Smooth muscle cell (in vitro differentiated cells): ENCODE measurements around the gene IQCF2. TPM values are rescaled to one million over a fixed set of nuclear protein-coding genes. Genes with fewer than 3 reads are reported as not detected.
"Not testable (repeated sequence)": the region's sequence is repeated elsewhere in the genome, so short reads cannot be mapped to it uniquely, and the experiment has no call there.

Source experiments
- DNase-seq: peaks from one replicate; lab custom pipeline; 2025; ENCODE audit not compliant: unreplicated experiment; lab: John Stamatoyannopoulos, UW
- H2AFZ ChIP-seq: fragments of 200-600 bp; sonication (generic); 2 replicates; pipeline ENCODE4 v1.6.0; 2016; ENCODE audit warnings: antibody characterized with exemption, low read depth, mild to moderate bottlenecking
- H3F3A ChIP-seq: fragments of 200-600 bp; sonication (generic); 2 replicates; pipeline ENCODE4 v1.6.0; 2017; ENCODE audit warnings: antibody characterized with exemption, low read depth
- H3K27ac ChIP-seq: fragments of 200-600 bp; sonication (generic); 2 replicates; pipeline ENCODE4 v1.5.1; 2016; ENCODE audit warnings: low read depth, mild to moderate bottlenecking
- H3K27me3 ChIP-seq: fragments of 200-600 bp; sonication (generic); 2 replicates; pipeline ENCODE4 v1.6.1; 2016; ENCODE audit warnings: low read depth, mild to moderate bottlenecking
- H3K36me3 ChIP-seq: fragments of 200-600 bp; sonication (generic); 2 replicates; pipeline ENCODE4 v1.5.1; 2016; ENCODE audit warnings: low read depth
- H3K4me1 ChIP-seq: fragments of 200-600 bp; sonication (generic); 2 replicates; pipeline ENCODE4 v1.5.1; 2016; ENCODE audit warnings: low read depth
- H3K4me2 ChIP-seq: fragments of 200-600 bp; sonication (generic); 2 replicates; pipeline ENCODE4 v1.6.0; 2016; ENCODE audit warnings: mild to moderate bottlenecking
- H3K4me3 ChIP-seq: fragments of 200-600 bp; sonication (generic); 2 replicates; pipeline ENCODE4 v1.5.1; 2016; ENCODE audit warnings: mild to moderate bottlenecking
- H3K79me2 ChIP-seq: fragments of 200-600 bp; sonication (generic); 2 replicates; pipeline ENCODE4 v1.6.0; 2016; ENCODE audit warnings: low read depth, mild to moderate bottlenecking
- H3K9ac ChIP-seq: fragments of 200-600 bp; sonication (generic); 2 replicates; pipeline ENCODE4 v1.6.0; 2016; ENCODE audit warnings: low read depth
- H3K9me3 ChIP-seq: fragments of 200-600 bp; sonication (generic); replicated peaks from 2 replicates; pipeline ENCODE4 v1.5.1; 2016; ENCODE audit warnings: low read depth
- H4K20me1 ChIP-seq: fragments of 200-600 bp; sonication (generic); 2 replicates; pipeline ENCODE4 v1.6.0; 2016; ENCODE audit warnings: low read depth
- WGBS: methylation state at CpG from one replicate; pipeline ENCODE4 v1.1.7; 2016; ENCODE audit warnings: low lambda C conversion rate; 5-methylcytosine and 5-hydroxymethylcytosine counted together
- polyA plus RNA-seq: library from polyadenylated mRNA; unstranded; fragments of >200 nt; fragmentation: Nextera tagmentation; extraction: Ambion mirVana; gene quantifications from 2 replicates; pipeline ENCODE4 v1.2.1, GENCODE V29; 2016
- total RNA-seq: library from RNA; depleted of rRNA; stranded (reverse); fragments of >200 nt; gene quantifications from 2 replicates; pipeline ENCODE4 v1.2.3, GENCODE V29; 2014
- TF ChIP-seq, protein P1 (sequence below): fragments of 200-600 bp; sonication (generic); IDR thresholded peaks from 2 replicates; pipeline ENCODE4 v1.5.1; 2017; ENCODE audit warnings: borderline replicate concordance, mild to moderate bottlenecking, antibody characterized with exemption; ENCODE audit not compliant: insufficient read depth, poor library complexity, severe bottlenecking

The IQCF2 gene
- total and polyA plus RNA-seq, 2 experiments from 2014 or later: not detected

DNA sequence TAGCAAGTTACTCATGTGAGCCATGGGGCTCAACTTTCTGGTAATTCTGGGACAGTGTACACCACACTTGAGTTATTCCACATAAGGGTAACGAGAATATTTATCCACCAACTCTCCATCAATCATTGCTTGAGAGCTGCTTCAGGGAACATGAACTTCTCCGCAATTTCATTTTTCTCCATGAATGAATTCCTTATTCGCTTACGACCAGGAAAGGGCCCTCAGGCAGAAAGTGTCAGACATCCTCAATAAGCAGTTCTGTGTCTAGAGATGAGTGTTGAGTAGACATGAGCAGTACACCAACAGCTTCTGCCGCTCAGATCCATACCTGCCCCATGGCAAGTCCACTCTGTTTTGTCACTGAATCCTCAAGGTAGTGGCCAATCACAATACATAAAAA, 24.8 kb upstream of the IQCF2 start:
- Histone ChIP-seq H3K4me3 (no peak overlapping the region), H4K20me1 (no peaks in the 10 kb centered on the region), H3K27ac (no peak overlapping the region), H3K4me1 (no peaks in the 10 kb centered on the region), H3K36me3 (no peaks in the 10 kb centered on the region), H3K79me2 (no peaks in the 10 kb centered on the region), H3K4me2 (no peak overlapping the region), H3K9me3 (no peaks in the 10 kb centered on the region), H3F3A (no peaks in the 10 kb centered on the region), H3K9ac (no peak overlapping the region), H3K27me3 (no peaks in the 10 kb centered on the region), H2AFZ (no peak overlapping the region)
- 86% methylated on average over 5 of the region's 5 CpGs for WGBS
- TF ChIP-seq, protein P1, sequence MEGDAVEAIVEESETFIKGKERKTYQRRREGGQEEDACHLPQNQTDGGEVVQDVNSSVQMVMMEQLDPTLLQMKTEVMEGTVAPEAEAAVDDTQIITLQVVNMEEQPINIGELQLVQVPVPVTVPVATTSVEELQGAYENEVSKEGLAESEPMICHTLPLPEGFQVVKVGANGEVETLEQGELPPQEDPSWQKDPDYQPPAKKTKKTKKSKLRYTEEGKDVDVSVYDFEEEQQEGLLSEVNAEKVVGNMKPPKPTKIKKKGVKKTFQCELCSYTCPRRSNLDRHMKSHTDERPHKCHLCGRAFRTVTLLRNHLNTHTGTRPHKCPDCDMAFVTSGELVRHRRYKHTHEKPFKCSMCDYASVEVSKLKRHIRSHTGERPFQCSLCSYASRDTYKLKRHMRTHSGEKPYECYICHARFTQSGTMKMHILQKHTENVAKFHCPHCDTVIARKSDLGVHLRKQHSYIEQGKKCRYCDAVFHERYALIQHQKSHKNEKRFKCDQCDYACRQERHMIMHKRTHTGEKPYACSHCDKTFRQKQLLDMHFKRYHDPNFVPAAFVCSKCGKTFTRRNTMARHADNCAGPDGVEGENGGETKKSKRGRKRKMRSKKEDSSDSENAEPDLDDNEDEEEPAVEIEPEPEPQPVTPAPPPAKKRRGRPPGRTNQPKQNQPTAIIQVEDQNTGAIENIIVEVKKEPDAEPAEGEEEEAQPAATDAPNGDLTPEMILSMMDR: no peak
- DNase-seq: no peak

DNA sequence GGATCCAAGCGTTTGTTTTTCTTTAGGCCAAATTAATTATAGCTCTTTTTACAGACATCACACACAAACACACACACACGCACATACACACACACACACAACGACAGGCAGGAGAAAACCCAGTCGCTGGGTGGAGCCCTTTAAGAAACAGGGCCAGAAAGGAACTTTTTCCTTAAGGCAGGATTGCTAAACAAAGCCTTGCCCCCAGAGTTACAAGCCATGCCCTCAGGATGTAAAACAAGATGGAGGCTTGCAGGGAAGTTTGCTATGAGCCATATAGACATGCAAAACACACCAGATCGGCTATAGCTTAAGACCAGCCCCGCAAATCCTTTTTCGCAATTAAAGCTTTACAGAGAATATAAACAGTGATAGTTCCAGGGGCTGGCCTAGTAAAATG, 16.3 kb upstream of the IQCF2 start:
- Histone ChIP-seq H3K27ac (no peak overlapping the region), H3K4me3 (no peak overlapping the region), H3K4me2 (no peak overlapping the region), H3K27me3 (no peaks in the 10 kb centered on the region), H4K20me1 (no peaks in the 10 kb centered on the region), H3K9me3 (no peaks in the 10 kb centered on the region), H3K36me3 (no peaks in the 10 kb centered on the region), H3K4me1 (no peaks in the 10 kb centered on the region), H3K9ac (no peak overlapping the region), H3K79me2 (no peaks in the 10 kb centered on the region), H3F3A (no peaks in the 10 kb centered on the region), H2AFZ (no peak overlapping the region)
- 59% methylated on average over 7 of the region's 7 CpGs for WGBS
- no peak for DNase-seq
- TF ChIP-seq, protein P1: no peak

DNA sequence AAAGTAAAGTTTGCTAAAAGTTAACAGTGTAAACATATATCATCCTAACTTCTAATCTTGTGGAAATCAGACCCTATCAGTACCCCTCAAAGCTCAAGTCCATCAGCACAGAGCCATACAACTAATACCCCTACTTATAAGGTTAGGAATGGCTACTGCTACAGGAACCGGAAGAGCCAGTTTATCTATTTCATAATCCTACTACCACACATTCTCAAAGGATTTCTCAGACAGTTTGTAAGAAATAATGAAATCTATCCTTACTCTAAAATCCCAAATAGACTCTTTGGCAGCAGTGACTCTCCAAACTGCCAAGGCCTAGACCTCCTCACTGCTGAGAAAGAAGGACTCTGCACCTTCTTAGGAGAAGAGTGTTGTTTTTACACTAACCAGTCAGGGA, 6.0 kb upstream of the IQCF2 start:
- not testable (repeated sequence) for H3K79me2 ChIP-seq, H3K4me2 ChIP-seq, H3K36me3 ChIP-seq, H3K4me3 ChIP-seq, DNase-seq, H3K4me1 ChIP-seq, H4K20me1 ChIP-seq, H3F3A ChIP-seq, H3K9ac ChIP-seq, H3K27ac ChIP-seq, H3K9me3 ChIP-seq, H3K27me3 ChIP-seq
- H2AFZ ChIP-seq: peak overlapping the region; percentile 25
- 41% methylated on average over 1 of the region's 1 CpG for WGBS

DNA sequence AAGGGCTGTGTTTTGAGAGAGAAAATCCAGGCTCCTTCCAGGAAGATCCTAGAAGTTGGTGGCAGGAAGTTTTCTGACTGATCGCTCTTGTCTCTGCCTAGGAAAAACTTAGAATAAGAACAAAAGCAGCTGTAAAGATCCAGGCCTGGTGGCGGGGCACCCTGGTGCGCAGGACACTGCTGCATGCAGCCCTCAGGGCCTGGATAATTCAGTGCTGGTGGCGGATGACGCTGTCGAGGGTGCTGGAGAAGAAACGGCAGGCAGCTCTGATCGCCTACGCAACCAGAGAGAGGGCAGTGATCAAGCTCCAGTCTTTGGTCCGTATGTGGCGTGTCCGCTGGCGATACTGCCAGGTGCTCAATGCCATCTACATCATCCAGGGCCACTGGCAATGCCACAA, 1.5 kb downstream of the IQCF2 start:
- Histone ChIP-seq H4K20me1 (no peaks in the 10 kb centered on the region), H3K9me3 (no peaks in the 10 kb centered on the region), H3K4me3 (no peak overlapping the region), H3K4me1 (no peaks in the 10 kb centered on the region), H3K9ac (no peak overlapping the region), H3F3A (no peaks in the 10 kb centered on the region), H3K36me3 (no peaks in the 10 kb centered on the region), H3K4me2 (no peak overlapping the region), H3K27me3 (no peaks in the 10 kb centered on the region), H3K79me2 (no peaks in the 10 kb centered on the region), H2AFZ (no peak overlapping the region), H3K27ac (no peak overlapping the region)
- TF ChIP-seq, protein P1: no peak
- no peak for DNase-seq
- WGBS: 83% methylated on average over 13 of the region's 13 CpGs

DNA sequence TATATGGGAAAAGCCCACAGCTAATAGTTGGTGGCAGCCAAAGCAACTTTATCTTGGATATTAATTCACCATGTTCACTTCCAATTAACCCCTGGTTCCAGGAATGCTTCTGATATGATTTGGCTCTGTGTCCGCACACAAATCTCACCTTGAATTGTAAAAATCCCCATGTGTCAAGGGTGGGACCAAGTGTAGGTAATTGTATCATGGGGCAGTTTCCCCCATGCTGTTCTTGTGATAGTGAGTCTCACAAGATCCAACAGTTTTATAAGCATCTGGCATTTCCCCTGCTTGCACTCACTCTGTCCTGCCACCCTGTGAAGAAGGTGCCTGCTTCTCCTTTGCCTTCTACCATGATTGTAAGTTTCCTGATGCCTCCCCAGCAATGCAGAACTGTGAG, 7.5 kb downstream of the IQCF2 start:
- H3K4me3 ChIP-seq, H3K79me2 ChIP-seq, H3K9ac ChIP-seq, H3K4me2 ChIP-seq, H3K9me3 ChIP-seq, H4K20me1 ChIP-seq, H3F3A ChIP-seq, H3K36me3 ChIP-seq, H3K27me3 ChIP-seq, H2AFZ ChIP-seq, H3K27ac ChIP-seq, H3K4me1 ChIP-seq, DNase-seq: not testable (repeated sequence)
- 90% methylated on average over 1 of the region's 1 CpG for WGBS
